HG03175 (cell line): Measurements from ENCODE around the gene NAV2.

ENCODE experiments used
- ATAC-seq: cut with Tn5 transposase; IDR thresholded peaks from one replicate; pipeline ENCODE4 v1.9.1; 2021; ENCODE audit warnings: mild to moderate bottlenecking, moderate library complexity; ENCODE audit not compliant: unreplicated experiment

Gene NAV2, protein sequence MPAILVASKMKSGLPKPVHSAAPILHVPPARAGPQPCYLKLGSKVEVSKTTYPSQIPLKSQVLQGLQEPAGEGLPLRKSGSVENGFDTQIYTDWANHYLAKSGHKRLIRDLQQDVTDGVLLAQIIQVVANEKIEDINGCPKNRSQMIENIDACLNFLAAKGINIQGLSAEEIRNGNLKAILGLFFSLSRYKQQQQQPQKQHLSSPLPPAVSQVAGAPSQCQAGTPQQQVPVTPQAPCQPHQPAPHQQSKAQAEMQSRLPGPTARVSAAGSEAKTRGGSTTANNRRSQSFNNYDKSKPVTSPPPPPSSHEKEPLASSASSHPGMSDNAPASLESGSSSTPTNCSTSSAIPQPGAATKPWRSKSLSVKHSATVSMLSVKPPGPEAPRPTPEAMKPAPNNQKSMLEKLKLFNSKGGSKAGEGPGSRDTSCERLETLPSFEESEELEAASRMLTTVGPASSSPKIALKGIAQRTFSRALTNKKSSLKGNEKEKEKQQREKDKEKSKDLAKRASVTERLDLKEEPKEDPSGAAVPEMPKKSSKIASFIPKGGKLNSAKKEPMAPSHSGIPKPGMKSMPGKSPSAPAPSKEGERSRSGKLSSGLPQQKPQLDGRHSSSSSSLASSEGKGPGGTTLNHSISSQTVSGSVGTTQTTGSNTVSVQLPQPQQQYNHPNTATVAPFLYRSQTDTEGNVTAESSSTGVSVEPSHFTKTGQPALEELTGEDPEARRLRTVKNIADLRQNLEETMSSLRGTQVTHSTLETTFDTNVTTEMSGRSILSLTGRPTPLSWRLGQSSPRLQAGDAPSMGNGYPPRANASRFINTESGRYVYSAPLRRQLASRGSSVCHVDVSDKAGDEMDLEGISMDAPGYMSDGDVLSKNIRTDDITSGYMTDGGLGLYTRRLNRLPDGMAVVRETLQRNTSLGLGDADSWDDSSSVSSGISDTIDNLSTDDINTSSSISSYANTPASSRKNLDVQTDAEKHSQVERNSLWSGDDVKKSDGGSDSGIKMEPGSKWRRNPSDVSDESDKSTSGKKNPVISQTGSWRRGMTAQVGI (N-terminal part only)

DNA sequence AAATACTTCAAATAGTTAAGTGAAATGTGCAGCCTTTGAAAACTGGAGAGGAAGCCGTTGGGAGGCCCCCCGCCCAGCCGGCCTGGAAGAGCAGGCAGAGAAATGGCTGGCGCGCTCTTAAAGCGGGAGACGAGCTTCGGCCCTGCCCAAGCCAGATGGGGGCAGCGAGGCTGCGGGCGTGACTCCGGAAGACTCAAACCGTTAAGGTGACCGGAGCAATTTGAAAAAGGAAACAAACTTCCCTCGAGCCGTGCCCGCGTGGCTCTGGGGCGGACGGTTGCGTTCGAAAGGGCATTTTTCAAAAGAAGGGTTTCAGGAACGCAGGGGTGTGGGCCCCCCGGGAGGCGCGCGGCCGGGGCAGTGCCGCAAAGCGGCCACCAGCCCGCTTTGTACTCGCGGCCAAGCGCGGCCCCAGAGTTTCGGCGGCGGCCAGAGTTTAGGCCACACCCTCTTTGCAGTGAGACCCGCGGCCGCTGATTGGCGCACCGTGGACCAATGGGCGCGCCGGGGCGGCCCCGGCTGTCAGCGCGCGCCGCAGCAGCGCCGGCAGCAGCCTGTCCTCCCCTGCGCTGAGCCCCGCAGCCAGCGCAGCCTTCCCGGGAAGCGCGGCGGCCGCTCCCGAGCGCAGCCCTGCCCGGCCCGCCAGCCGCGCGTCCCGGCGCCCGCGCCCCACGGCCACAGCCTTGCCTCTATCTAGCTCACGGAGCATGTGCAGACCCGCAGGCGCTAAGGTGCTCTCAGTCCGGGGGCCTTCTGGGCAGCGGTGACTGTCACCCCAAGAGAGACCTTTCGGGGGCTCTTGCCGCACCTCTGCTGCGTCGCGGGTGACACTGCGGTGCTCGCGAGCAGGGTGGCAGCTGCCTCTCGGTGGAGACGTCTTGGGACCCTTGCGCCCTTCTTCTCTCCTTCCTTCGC lies at the start of gene NAV2:
Gene NAV2, plus strand, starts transcription at position 557 of the 915 bp plus-strand sequence. CDS start 859 bp downstream, outside the sequence.
- ATAC-seq: peak; percentile 99

DNA sequence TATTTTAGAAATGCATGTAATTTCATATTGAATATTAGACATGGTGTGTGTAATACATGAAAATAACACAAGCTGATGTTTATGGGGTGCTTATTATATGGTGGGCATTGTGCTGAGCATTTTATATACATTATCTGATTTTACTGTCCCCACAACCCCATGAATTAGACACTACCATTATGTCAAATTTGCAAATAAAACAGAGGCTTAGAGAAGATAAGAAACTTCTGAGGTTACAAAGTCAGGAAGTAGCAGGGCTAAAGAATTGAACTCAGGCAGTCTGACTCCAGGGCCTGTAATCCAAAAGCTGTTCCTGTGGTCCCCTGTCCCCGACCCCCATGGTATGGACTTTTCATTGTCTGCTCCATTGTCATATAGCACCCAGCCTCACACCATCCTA lies 49.4 kb upstream of the NAV2 start:
- no peak for ATAC-seq

DNA sequence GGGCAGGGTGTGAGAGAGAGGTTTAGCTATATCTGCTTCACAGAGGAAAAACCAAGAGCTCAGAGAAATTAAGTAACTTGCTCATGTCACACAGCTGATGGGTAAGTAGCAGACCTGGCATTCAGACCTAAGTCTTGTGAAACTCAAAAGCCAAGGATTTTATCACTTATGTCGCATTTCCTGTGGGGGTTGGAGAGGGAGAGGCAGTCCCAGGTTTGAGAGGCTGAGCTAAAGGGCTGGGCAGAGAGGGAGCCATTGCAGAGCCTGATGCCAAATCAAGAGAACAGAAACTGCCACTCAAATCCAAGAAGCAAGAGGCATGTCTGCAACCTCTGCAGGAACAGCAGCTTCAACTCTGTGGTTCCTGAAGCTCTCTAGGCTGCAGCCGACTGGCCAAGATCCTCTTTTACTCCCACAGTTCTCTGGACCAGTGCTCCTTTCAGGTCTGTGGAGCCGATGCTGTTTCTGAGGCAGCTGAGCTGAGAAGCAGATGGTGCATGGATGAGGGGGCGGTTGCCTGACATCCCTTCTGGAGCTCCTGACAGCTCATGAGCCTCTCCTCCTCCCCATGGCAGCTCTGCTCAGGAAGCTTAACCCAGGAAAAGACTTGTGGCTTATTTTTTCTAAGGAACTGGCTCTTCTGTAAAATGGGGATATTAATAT lies 47.6 kb upstream of the NAV2 start:
- no peak for ATAC-seq

DNA sequence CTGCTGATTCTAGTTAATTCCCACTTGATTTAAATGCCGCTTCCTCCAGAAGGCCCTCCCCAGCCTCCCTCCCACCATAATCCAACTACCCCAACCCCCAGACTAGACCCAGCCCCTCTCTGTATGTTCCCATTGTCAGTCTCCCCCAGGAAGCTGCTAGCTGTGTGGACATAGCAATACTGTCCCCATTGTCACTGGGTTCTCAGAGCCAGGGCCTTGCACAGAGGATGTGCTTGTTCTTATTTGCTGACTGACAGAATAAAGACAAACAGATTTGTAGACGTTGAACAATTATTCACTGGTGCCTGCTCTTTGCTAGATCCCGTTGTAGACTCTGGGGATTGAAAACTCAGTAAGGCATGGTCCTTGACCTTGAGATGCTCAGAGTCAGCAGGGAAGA lies 45.7 kb upstream of the NAV2 start:
- ATAC-seq: no peak

DNA sequence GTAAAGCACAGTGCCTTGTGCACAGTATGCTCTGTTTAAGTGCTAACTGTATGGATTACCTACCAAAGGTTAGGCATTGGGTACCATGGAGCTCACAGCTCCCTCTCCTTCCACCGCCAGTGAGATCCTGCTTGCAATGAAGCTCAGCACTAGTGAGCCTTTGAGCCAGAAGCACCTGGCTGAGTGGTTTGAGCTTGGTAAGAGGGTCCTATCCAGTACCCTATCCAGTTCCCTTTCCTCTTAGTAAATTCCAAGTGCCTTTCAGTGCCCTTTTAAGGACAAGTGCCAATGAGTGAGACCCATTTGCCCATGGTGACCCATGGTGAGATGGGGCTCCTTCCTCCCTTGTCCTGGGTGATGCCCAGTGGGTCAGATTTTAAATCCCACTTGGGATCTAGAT lies 43.1 kb upstream of the NAV2 start:
- no peak for ATAC-seq

DNA sequence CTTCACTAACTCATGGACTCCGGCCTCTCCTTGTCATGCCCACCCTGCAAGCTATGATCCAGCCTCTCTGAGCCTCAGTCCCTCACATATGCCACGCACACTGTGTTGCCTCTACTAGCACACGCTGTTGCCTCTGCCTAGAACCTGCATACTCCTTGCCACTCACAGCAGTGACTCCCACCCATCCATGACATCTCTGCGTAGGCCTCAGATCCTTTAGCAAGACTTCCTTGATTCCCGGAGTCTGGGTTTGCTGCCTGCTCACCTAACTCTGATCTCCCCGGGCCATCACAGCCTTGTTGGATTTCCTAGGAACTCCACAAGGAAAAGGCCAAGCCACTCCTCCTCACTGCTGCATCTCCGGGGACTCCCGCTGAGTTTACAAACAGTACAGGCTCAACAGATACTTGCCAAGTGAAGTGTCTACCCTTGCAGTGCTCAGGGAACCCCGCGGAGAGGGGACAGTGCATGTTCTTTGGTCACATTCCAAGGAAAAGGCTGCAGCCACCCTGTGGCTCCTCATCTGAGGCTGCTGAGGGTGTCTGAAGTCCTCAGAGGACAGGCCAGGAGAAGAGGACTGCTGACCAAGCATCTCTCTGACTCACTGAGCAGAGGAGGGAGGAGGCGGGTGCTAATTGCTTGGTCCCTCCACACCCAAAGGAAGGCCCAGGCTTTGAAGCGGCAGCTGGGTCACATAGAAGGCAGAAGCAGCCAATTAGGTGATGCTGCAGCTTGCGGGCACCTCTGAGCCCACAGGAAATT lies 42.4 kb upstream of the NAV2 start:
- ATAC-seq: no peak

DNA sequence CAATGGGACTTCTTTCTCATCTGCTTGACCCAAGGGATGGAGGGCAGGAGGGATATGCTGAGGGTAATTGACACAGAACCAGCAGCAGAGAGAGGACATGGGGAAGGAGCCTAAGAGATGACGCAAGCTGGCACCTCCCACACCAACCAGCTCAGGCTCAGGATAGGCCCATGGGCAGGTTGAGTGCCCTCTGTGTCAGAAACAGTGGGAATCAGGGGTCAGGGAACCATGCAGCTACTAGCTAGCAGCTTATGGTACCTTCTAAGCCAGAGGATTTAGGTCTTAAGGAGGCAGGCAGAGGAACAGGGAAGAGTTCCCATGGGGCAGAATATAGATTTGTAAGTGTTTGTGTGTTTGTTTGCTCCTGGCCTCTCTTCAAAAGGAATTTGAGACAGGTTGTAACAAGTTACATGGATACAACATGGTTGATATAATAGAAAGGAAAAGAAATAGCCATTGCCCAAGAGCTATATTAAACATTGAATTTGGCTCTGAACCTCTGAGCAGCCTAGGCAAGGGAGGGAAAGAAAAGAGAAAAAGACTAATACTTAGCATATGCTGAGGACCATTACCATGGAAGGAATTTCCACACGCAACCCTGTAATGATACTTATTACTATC lies 39.9 kb upstream of the NAV2 start:
- ATAC-seq: no peak

DNA sequence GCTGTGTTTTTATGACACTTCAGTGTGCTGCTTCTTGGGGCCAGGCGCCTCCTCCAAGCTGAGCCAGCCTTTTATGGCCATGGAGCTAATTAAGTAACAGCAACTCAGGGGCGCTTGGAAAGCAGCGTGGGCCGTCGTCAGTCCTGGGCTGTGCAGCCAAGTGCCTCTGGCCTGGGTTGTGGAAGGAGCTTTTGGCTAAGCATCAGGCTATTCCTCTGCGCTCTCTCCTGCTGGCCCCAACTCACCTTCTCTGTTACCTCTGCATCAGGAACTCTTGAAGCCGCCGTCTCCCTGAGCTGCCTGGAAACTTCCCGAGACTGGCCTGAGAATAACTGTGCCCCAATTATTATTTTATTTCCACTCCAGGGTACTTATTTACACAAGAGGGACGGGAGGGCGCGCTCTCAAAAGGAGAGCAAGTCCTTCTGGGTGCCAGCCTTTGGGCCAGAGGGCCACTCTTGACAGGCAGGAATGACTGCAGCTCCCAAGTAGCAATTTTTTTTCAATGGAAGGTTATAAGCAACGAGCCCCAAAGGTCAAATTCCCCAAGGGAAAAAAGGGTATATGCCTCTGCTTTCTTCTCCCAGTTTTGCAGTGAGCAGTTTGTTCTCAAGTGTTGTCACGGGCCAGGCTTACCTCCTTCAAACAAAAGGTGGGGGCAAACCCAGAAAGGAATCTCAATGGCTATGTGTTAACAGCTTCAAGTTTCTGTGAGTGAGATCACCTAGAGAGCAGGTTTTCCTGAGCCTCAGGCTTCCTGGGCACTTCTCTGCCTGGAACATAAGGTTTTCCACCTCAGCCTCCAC lies 38.5 kb upstream of the NAV2 start:
- ATAC-seq: no peak

DNA sequence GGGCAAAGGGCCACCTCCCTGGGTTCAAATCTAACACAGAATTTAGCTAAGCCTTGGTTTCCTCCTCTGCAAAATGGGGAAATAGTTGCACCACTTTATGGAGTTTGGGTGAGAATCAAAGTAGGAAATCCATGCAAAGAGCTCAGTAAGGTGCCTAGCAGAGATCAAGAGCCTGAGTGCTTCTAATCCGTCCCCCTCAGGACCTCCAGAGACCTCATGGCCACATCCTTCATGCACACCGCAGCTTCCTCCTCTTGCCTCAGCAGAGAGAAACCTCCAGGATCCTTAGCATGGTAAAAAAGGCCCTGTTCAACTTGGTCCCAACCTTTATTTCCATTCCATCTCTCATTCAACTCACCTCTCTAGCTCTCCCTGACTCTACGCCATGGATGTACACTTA lies 37.8 kb upstream of the NAV2 start:
- no peak for ATAC-seq

DNA sequence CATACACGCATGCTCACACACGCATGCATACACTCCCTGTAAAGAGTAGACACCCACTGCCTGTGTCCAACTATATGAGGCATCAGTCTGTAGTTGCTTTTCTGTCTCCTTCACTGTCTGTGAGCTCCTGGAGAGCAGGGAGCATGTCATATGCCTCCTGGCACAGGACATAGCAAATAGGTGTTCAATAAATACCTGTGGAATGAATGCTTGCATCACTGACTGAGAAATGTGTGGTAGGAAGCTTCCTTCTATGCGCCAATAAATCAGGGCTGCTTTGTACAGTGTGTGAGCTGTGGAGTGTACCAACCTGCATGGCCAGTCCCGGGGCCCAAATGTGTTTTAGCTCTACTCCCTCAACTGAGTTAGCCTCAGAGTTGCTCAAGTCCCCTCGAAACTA lies 37.2 kb upstream of the NAV2 start:
- ATAC-seq: no peak

DNA sequence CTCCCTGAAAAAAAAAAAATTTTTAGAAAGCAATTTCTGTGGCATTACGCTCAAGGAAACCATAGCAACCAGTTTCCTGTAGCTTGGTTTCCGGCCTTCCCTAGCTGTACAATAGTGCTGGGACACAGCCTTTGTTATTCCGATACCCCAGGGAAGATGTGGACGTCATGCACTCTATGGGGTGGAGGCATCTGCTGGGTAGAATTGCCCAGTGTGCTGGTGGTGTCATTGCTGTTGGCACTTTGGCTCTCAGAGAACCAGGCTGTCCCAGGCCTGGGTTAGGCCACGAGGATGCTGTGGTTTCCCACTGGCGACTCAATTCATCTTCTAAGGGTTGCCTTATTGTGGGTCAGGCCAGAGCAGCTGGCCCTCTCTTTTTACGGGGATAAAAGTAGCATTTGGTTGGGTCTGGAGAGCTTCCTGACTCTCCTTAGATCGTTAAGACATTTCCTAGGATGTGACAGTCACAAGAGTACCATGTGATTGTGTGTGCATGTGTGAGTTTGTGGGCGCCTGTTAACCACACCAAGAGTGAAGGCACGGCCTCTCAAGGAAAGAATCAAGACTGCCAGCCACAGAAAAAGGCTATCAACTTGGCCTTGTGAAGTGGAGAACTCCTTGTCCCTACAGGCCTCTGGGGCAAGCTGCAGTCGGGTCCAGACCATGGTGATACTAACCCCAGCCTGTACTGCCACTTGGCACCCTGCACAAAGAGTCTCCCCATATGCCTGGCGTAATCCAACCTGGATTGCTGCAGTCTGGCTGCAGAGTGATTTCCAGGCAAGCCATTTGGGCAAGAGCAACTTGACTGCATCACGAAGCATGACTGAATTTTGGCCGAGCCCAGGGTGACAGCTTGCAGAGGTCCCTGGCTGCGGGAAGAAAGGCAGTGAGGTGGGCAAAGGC lies 35.9 kb upstream of the NAV2 start:
- no peak for ATAC-seq

DNA sequence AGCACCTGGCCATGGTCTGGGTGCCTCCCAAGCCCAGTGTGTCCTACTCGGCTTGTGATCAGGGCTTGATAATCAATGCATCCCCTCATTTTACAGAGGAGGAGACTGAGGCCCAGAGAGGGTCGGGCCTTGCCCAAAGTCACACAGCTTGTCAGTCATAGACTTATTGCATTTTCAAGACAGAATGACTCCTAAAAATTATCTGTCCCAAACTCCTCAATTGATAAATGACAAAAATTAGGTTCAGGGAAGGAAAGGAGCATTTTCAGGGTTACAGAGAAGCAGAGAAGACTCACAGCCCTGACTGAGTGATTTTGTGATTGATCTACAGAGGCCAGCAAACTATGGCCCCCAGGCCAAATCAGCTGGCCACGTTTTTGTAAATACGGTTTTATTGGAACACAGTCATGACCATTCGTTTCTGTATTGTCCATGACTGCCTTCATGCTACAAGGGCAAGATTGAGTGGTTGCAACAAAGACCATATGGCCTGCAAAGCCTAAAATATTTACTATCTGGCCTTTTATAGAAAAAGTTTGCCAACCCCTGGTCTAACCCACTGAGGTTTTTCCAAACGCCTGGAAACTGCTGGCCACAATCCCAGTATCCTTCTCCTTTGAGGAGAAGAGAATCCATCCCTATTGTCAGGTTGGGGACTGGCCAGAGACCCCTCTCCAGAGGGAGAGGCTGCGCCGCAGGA lies 35.1 kb upstream of the NAV2 start:
- ATAC-seq: no peak

DNA sequence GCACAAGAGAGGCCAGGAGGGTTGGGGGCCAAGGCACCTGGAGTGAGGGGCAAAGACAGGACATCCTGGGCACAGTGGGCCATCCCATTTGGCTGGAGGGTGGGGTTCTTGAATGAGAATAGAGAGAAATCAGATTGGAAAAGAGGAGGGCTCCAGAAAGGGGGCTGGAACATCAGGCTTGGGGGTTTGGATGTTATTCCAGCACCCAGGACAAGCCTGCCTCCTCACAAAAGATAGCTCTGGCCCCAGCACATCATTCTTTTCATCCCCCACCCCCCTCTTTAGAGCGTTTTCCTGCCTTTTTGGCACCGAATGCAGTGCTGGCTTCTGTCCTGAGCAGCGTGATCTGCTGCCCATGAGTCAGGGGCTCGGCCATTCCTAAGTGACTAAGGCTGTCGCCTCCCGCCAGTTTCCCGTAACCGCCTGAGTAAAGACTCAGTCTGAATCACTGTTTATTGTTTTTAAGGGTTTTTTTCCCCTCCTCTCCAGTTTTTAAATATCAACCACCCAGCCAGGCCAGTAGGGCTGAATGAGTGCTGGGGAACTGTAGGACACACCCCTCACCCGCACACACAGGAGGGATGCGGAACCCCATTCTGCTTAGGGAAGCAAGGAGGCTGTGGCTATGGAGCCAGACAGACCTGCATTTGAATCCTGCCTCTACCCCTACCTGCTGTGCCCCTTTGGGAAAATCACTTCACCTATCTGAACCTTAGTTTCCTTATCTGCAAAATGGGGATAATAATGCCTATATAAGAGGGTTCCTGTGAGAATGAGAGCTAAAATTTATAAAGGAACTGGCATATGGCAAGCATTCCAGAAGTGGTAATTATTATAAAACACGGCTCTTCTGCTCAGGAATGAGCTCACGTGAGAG lies 32.4 kb upstream of the NAV2 start:
- ATAC-seq: no peak

DNA sequence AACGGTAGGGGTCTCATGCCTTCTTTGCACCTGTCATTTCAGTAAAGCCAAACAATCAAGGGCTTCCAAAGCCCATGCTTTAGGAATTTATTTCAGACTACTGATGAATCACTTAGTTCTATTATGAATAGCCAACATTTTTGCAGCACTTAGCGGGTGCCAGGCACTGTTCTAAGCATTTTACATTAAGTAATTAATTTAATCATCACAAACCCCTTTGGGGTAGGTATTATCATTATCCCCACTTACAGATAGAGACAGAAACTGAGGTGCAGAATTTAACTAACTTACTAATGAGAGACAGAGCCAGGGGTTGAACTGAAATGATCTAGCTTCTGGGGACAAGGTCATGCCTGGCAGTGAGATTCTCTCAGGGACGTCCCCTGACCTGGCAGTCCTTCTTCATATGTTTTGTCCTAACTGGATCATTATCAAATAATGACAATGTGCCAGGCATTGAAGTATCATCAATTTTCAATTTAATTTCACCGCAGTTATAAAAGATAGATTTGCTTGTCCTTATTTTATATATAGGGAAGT lies 31.7 kb upstream of the NAV2 start:
- ATAC-seq: no peak

DNA sequence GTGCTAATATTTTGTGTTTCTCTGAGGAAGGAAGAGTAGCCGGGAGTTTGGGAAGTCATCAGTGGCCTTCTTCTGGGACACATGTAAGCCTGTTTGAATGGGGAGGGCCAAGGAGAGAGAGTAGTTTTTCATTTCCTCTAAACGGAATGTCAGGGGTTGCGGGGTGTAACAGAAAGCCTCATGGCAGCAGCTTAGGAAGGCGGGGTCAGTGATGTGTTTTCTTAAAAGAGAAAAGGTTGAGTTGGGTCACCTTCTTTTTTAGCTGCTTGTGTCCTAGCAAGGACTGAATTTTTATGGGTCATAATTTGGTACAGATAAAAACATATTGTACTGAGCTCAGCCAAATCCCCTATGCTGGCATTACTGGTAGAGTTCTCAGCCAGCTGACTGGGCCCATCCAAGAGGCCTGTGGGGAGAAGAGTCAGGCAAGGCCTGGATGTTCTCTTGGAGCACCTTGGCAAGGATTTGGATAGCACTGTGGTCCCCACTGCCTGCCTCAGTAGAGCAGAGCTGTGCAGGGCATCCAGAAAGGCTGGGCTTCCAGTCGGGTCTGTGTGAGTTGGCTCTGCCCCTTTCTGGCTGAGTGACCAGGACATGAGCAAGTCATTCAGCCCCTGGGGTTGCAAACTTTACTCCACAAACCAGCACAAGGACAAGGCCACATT lies 29.4 kb upstream of the NAV2 start:
- no peak for ATAC-seq
